HepG2 (cell line): ENCODE results near the gene ST6GALNAC2. TPM values are rescaled to one million over a fixed set of nuclear protein-coding genes. Genes with fewer than 3 reads are reported as not detected.

Experiments used
- ARID5B ChIP-seq: IDR thresholded peaks from 2 replicates; pipeline ENCODE4 v1.4.0; 2020; ENCODE audit warnings: mild to moderate bottlenecking, missing genetic modification reagents
- HDAC6 ChIP-seq: fragments of 200-600 bp; sonication (generic); IDR thresholded peaks from 2 replicates; pipeline ENCODE4 v1.7.0; 2017; ENCODE audit warnings: mild to moderate bottlenecking, antibody characterized with exemption, low read length, low read depth
- IKZF5 ChIP-seq: IDR thresholded peaks from 2 replicates; pipeline ENCODE4 v1.6.1; 2018; ENCODE audit warnings: missing genetic modification reagents, mild to moderate bottlenecking, missing compliant biosample characterization
- KDM1A ChIP-seq: IDR thresholded peaks from 2 replicates; pipeline ENCODE4 v1.6.1; 2016; ENCODE audit warnings: missing compliant biosample characterization
- NAIF1 ChIP-seq: sonication (generic); formaldehyde crosslinking; IDR thresholded peaks from 2 replicates; pipeline ENCODE4 v1.5.0; 2020; ENCODE audit warnings: mild to moderate bottlenecking, missing genetic modification reagents, borderline replicate concordance
- NFYC ChIP-seq: IDR thresholded peaks from 2 replicates; pipeline ENCODE4 v1.6.1; 2016; ENCODE audit warnings: missing genetic modification reagents, missing compliant biosample characterization
- NR2C2 ChIP-seq: sonication (generic); formaldehyde crosslinking; IDR thresholded peaks from 2 replicates; pipeline ENCODE4 v1.4.0; 2020; ENCODE audit warnings: missing genetic modification reagents, mild to moderate bottlenecking, moderate library complexity, borderline replicate concordance
- SRSF4 ChIP-seq: fragments of 200-400 bp; formaldehyde crosslinking; IDR thresholded peaks from one replicate; pipeline ENCODE4 v1.6.1; 2018; ENCODE audit warnings: mild to moderate bottlenecking, low read depth, low read length, moderate library complexity; ENCODE audit not compliant: poor library complexity, severe bottlenecking
- TBP ChIP-seq: sonication (generic); formaldehyde crosslinking; IDR thresholded peaks from 2 replicates; pipeline ENCODE4 v1.5.0; 2020; ENCODE audit warnings: missing genetic modification reagents
- THAP11 ChIP-seq: IDR thresholded peaks from 2 replicates; pipeline ENCODE4 v1.6.1; 2016; ENCODE audit warnings: missing biosample characterization, missing genetic modification reagents
- ZBTB7B ChIP-seq: sonication (generic); formaldehyde crosslinking; IDR thresholded peaks from 2 replicates; pipeline ENCODE4 v1.4.0; 2020; ENCODE audit warnings: missing genetic modification reagents
- ZNF556 ChIP-seq: sonication (generic); formaldehyde crosslinking; IDR thresholded peaks from 2 replicates; pipeline ENCODE4 v1.4.0; 2020; ENCODE audit warnings: mild to moderate bottlenecking, missing genetic modification reagents, borderline replicate concordance
- ZNF567 ChIP-seq: sonication (generic); formaldehyde crosslinking; IDR thresholded peaks from 2 replicates; pipeline ENCODE4 v1.8.1; 2023; ENCODE audit warnings: mild to moderate bottlenecking, missing genetic modification reagents, borderline replicate concordance
- ZNF841 ChIP-seq: sonication (generic); formaldehyde crosslinking; IDR thresholded peaks from 2 replicates; pipeline ENCODE4 v1.8.1; 2023; ENCODE audit warnings: missing genetic modification reagents, borderline replicate concordance
- polyA plus RNA-seq, 8 experiments: library from polyadenylated mRNA; depleted of rRNA in 3 of 8; stranded (reverse) in 7 of 8; unstranded in 1 of 8; fragments of >200 nt; fragmentation: Illumina TruSeq in 4 of 8; extraction: Trizol in 4 of 8; gene quantifications; 2 replicates each; pipeline versions ENCODE4 v1.2.1 to v1.2.3, GENCODE V29; 2011 to 2016; ENCODE audit warnings: low read depth in 4 of 8, missing spikeins in 1 of 8, mixed read lengths in 1 of 8; ENCODE audit not compliant: insufficient read depth in 1 of 8
- total RNA-seq, 5 experiments: library from RNA; depleted of rRNA; stranded (reverse); fragments of >200 nt; fragmentation: Illumina TruSeq; extraction: Trizol; gene quantifications; 2 replicates each; pipeline ENCODE4 v1.2.3, GENCODE V29; 2016; ENCODE audit warnings: low read depth in 1 of 5
- TF ChIP-seq, protein P1 (sequence below): IDR thresholded peaks from 2 replicates; pipeline ENCODE4 v1.6.1; 2016; ENCODE audit warnings: low read depth, missing genetic modification reagents, missing compliant biosample characterization

Gene ST6GALNAC2
- total and polyA plus RNA-seq, 2 of the 13 experiments (the other 11 are each of a cell fraction or from before 2014, with no cell fraction given): 0.12 to 0.49 TPM

DNA sequence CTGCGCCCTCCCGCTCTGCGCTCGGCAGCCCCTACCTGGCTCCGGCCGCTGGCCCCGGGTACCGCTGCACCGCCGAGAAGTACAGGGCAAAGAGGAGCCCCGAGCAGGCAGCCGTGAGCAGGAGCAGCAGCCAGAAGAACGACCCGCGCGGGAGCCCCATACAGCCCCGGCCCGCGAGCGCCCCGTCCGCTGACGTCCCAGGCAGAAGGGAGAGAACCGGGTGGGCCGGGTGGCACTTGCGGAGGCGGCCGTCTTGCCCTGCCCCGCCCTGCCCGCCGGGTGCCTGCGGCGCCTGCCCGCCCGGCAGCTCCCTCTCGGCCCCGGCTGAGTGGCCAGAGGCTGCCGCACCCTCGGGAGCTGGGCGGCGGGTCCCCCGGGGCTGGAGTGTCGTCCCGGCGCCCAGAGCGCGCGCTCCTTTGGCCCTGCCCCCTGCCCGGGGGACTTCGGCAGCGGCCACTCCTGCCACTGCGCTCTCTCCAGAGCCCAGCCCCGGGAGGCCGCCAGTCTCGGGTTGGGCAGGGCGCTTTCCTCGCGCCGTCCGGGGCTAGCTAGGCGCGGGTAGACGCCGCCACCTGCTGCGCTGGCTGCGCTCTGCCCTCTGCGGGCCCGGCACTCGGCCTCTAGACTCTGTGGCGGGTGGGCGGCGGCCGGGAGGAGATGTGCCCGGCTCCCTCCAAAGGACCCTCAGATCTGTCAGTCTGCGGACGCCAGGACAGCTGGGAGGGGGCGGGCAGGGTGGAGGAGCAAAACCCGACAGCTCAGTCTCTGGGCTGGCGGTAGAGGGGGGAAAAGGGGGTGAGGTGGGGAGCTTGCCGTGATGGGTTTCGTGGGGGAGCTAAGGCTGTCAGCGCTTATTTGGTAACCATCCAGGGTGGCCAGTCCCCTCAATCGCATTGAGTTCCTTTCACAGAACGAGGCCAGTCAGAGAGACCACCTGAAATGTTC, at the start of gene ST6GALNAC2 (continued):
- TF ChIP-seq, protein P1, sequence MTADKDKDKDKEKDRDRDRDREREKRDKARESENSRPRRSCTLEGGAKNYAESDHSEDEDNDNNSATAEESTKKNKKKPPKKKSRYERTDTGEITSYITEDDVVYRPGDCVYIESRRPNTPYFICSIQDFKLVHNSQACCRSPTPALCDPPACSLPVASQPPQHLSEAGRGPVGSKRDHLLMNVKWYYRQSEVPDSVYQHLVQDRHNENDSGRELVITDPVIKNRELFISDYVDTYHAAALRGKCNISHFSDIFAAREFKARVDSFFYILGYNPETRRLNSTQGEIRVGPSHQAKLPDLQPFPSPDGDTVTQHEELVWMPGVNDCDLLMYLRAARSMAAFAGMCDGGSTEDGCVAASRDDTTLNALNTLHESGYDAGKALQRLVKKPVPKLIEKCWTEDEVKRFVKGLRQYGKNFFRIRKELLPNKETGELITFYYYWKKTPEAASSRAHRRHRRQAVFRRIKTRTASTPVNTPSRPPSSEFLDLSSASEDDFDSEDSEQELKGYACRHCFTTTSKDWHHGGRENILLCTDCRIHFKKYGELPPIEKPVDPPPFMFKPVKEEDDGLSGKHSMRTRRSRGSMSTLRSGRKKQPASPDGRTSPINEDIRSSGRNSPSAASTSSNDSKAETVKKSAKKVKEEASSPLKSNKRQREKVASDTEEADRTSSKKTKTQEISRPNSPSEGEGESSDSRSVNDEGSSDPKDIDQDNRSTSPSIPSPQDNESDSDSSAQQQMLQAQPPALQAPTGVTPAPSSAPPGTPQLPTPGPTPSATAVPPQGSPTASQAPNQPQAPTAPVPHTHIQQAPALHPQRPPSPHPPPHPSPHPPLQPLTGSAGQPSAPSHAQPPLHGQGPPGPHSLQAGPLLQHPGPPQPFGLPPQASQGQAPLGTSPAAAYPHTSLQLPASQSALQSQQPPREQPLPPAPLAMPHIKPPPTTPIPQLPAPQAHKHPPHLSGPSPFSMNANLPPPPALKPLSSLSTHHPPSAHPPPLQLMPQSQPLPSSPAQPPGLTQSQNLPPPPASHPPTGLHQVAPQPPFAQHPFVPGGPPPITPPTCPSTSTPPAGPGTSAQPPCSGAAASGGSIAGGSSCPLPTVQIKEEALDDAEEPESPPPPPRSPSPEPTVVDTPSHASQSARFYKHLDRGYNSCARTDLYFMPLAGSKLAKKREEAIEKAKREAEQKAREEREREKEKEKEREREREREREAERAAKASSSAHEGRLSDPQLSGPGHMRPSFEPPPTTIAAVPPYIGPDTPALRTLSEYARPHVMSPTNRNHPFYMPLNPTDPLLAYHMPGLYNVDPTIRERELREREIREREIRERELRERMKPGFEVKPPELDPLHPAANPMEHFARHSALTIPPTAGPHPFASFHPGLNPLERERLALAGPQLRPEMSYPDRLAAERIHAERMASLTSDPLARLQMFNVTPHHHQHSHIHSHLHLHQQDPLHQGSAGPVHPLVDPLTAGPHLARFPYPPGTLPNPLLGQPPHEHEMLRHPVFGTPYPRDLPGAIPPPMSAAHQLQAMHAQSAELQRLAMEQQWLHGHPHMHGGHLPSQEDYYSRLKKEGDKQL (CRISPR knock-in tag): no peak
- TF ChIP-seq ARID5B (0 out of 2 replicates have a peak, but pooled peaks have one; percentile 40), NR2C2 (0 out of 2 replicates have a peak, but pooled peaks have one; percentile 29), ZNF556 (no peak), HDAC6 (no peak), SRSF4 (no peak), ZNF567 (CRISPR knock-in tag) (no peak), NAIF1 (peak; percentile 48; the same call in 1 of the 2 replicates), NFYC (CRISPR knock-in tag) (no peak), IKZF5 (CRISPR knock-in tag) (peak; percentile 39; the same call in 1 of the 2 replicates), TBP (CRISPR knock-in tag) (no peak), ZBTB7B (CRISPR knock-in tag) (peak; percentile 61; the same call in 1 of the 2 replicates), THAP11 (peak; percentile 65; the same call in 1 of the 2 replicates), KDM1A (CRISPR knock-in tag) (no peak), ZNF841 (no peak)
